Spleen (tissue), 7 donors: ENCODE results near the gene FTL.

Source experiments
- POLR2A ChIP-seq, 3 donors: fragments of 450-650 bp; IDR thresholded peaks; one replicate each; pipeline ENCODE4 v1.5.1; 2017; ENCODE audit warnings: antibody characterized with exemption in 3 of 3, mild to moderate bottlenecking in 1 of 3
- POLR2AphosphoS5 ChIP-seq, 3 donors: sonication (generic); formaldehyde crosslinking; IDR thresholded peaks; one replicate each; pipeline ENCODE4 v1.5.1; 2017; ENCODE audit warnings: antibody characterized with exemption in 3 of 3
- TF ChIP-seq, protein P1 (sequence below), 11 experiments: fragments of 200-600 bp in 7 of 11; fragments of 450-650 bp in 4 of 11; sonication (generic) in 4 of 11; IDR thresholded peaks in 8 of 11; conservative IDR thresholded peaks in 3 of 11; 1 replicate in 7 of 11; 2 replicates in 4 of 11; pipeline versions ENCODE4 v1.4.0 to v1.8.0; 2016 to 2021; ENCODE audit warnings: antibody characterized with exemption in 11 of 11, inconsistent platforms in 4 of 11, mild to moderate bottlenecking in 1 of 11
- donor health status: DM: no; HTN: no; CAD: no; lungs with moderate emphysema.
- donor health status: DM: no; HTN: no; CAD: no.
- donor health status: DM: no; HTN: no; CAD: no.

DNA sequence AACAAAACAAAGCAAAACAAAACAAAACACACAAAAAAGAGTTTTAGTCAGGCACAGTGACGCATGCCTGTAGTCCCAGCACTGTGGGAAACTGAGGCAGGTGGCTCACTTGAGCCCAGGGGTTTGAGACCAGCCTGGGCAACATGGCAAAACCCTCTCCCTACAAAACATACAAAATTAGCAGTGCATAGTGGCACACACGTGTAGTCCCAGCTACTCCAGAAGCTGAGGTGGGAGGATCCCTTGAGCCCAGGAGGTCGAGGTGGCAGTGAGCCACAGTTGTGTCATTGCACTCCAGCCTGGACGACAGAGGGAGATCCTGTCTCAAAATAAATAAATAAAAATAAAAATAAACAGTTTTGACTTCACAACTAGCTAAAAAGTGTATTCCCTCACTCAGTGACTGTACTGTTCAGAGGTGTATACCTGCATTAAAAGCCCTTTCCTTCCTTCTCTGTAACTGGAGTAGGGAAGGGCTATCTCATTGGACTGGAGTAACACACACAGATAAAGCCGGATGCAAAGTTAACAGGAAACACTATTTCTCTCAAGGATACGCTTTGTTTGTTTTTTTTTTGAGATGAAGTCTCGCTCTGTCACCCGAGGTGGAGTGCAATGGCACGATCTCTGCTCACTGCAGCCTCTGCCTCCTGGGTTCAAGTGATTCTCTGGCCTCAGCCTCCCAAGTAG is 14.1 kb upstream of the FTL start:
- peak in 1 of 3 donors; percentile 16 for TF ChIP-seq POLR2AphosphoS5 (IDR thresholded peaks at IDR 0.05)
- TF ChIP-seq POLR2A (IDR thresholded peaks at IDR 0.05): no peak
- TF ChIP-seq, protein P1, sequence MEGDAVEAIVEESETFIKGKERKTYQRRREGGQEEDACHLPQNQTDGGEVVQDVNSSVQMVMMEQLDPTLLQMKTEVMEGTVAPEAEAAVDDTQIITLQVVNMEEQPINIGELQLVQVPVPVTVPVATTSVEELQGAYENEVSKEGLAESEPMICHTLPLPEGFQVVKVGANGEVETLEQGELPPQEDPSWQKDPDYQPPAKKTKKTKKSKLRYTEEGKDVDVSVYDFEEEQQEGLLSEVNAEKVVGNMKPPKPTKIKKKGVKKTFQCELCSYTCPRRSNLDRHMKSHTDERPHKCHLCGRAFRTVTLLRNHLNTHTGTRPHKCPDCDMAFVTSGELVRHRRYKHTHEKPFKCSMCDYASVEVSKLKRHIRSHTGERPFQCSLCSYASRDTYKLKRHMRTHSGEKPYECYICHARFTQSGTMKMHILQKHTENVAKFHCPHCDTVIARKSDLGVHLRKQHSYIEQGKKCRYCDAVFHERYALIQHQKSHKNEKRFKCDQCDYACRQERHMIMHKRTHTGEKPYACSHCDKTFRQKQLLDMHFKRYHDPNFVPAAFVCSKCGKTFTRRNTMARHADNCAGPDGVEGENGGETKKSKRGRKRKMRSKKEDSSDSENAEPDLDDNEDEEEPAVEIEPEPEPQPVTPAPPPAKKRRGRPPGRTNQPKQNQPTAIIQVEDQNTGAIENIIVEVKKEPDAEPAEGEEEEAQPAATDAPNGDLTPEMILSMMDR (IDR thresholded peaks at IDR 0.05 in 8 of 11, conservative IDR thresholded peaks at IDR 0.05 in 3 of 11): no peak
